PC-9 (cell line): ENCODE data around the gene COMT. TPM values are rescaled to one million over a fixed set of nuclear protein-coding genes. Genes with fewer than 3 reads are reported as not detected.

Source experiments
- BruUV-seq: library from RNA; stranded (reverse); fragments of 400-500 nt; replicated peaks from 2 replicates; lab custom pipeline; 2021; lab: Mats Ljungman, UMichigan
- CTCF ChIA-PET: fragments of 300-600 bp; sonication (Branson Sonifier 250); formaldehyde crosslinking; loops from one replicate; lab custom pipeline; 2022; ENCODE audit warnings: antibody characterized with exemption; lab: Charles Lee
- POLR2A ChIA-PET: fragments of 300-600 bp; sonication (Branson Sonifier 250); formaldehyde crosslinking; loops from one replicate; lab custom pipeline; 2022; ENCODE audit warnings: antibody characterized with exemption; ENCODE audit not compliant: unreplicated experiment; lab: Charles Lee
- DNase-seq, 2 experiments: peaks; one replicate each; pipeline versions ENCODE4 v3.0.0 to v3.0.0-alpha.2; 2015 to 2022; ENCODE audit warnings: mixed read lengths in 1 of 2
- H2AFZ ChIP-seq: fragments of 200-600 bp; sonication (generic); 2 replicates; pipeline ENCODE4 v1.8.1; 2017; ENCODE audit warnings: antibody characterized with exemption
- H3F3A ChIP-seq: fragments of 200-600 bp; sonication (generic); 2 replicates; pipeline ENCODE4 v1.8.1; 2017; ENCODE audit warnings: antibody characterized with exemption, mild to moderate bottlenecking, low read depth; ENCODE audit not compliant: insufficient read depth
- H3K27ac ChIP-seq: fragments of 200-600 bp; sonication (generic); 2 replicates; pipeline ENCODE4 v1.6.1; 2016; ENCODE audit warnings: mixed run types
- H3K27me3 ChIP-seq: fragments of 200-600 bp; sonication (generic); 2 replicates; pipeline ENCODE4 v1.6.1; 2016; ENCODE audit warnings: low read depth, mixed run types; ENCODE audit not compliant: insufficient read depth
- H3K36me3 ChIP-seq: fragments of 200-600 bp; sonication (generic); 2 replicates; pipeline ENCODE4 v1.6.1; 2016; ENCODE audit warnings: low read depth, mixed run types
- H3K4me1 ChIP-seq: fragments of 200-600 bp; sonication (generic); replicated peaks from 2 replicates; pipeline ENCODE4 v1.6.1; 2016; ENCODE audit warnings: mixed run types; ENCODE audit not compliant: insufficient read depth
- H3K4me2 ChIP-seq: fragments of 200-600 bp; sonication (generic); 2 replicates; pipeline ENCODE4 v1.6.1; 2017; ENCODE audit warnings: mixed run types
- H3K4me3 ChIP-seq: fragments of 200-600 bp; sonication (generic); 2 replicates; pipeline ENCODE4 v1.6.1; 2016; ENCODE audit warnings: mixed run types
- H3K79me2 ChIP-seq: fragments of 200-600 bp; sonication (generic); 2 replicates; pipeline ENCODE4 v1.6.1; 2017; ENCODE audit warnings: low read depth, mixed run types
- H3K9me2 ChIP-seq: fragments of 200-600 bp; sonication (generic); 2 replicates; pipeline ENCODE4 v1.8.1; 2017; ENCODE audit warnings: mild to moderate bottlenecking; ENCODE audit not compliant: insufficient read depth
- H3K9me3 ChIP-seq: fragments of 200-600 bp; sonication (generic); 2 replicates; pipeline ENCODE4 v1.8.1; 2016; ENCODE audit warnings: low read depth; ENCODE audit not compliant: insufficient read depth
- H4K20me1 ChIP-seq: fragments of 200-600 bp; sonication (generic); 2 replicates; pipeline ENCODE4 v1.8.1; 2017; ENCODE audit not compliant: insufficient read depth
- CTCF ChIP-seq: fragments of 200-600 bp; sonication (generic); conservative IDR thresholded peaks from 2 replicates; pipeline ENCODE4 v1.6.1; 2017; ENCODE audit warnings: mixed run types, antibody characterized with exemption, mild to moderate bottlenecking, moderate library complexity
- EZH2 ChIP-seq: fragments of 200-600 bp; sonication (generic); IDR thresholded peaks from 2 replicates; pipeline ENCODE4 v1.8.0; 2017; ENCODE audit warnings: antibody characterized with exemption, low read depth
- intact Hi-C: fragments of 100-400 bp; cut with micrococcal nuclease; formaldehyde crosslinking; loops from one replicate; pipeline ENCODE4 v1.10.0; 2022; ENCODE audit not compliant: unreplicated experiment
- total RNA-seq: library from RNA; stranded (reverse); gene quantifications from 2 replicates; pipeline ENCODE4 v1.2.3, GENCODE V29; 2021

Gene COMT
- total RNA-seq, 1 experiment from 2014 or later = 99.9 TPM

GRCh38 chr22:19903031-19903430 lies 38.5 kb upstream of the COMT start:
- DNase-seq = no peak
- H3K27me3 ChIP-seq = no peaks in the 10 kb centered on the region
- ChIA-PET CTCF (no interaction called here), POLR2A (no interaction called here)
- H3F3A ChIP-seq = no peaks in the 10 kb centered on the region
- H4K20me1 ChIP-seq = no peaks in the 10 kb centered on the region
- no TSS peak for BruUV-seq
- no peaks in the 10 kb centered on the region for H3K79me2 ChIP-seq
- no peaks in the 10 kb centered on the region for H3K9me2 ChIP-seq
- no peaks in the 10 kb centered on the region for H3K9me3 ChIP-seq
- H2AFZ ChIP-seq = no peak overlapping the region
- no peak overlapping the region for H3K4me2 ChIP-seq
- no peak overlapping the region for H3K4me3 ChIP-seq
- H3K36me3 ChIP-seq = no peaks in the 10 kb centered on the region
- intact Hi-C loops = no loop called here
- no peaks in the 10 kb centered on the region for H3K4me1 ChIP-seq
- TF ChIP-seq EZH2 (no peak), CTCF (no peak)
- H3K27ac ChIP-seq = no peak overlapping the region

GRCh38 chr22:19903513-19903912 lies 38.1 kb upstream of the COMT start:
- Histone ChIP-seq H3F3A (no peaks in the 10 kb centered on the region), H3K9me2 (no peaks in the 10 kb centered on the region), H3K9me3 (no peaks in the 10 kb centered on the region), H3K36me3 (no peaks in the 10 kb centered on the region), H4K20me1 (no peaks in the 10 kb centered on the region), H3K4me2 (no peak overlapping the region), H3K27ac (no peak overlapping the region), H3K4me1 (no peaks in the 10 kb centered on the region), H3K79me2 (no peaks in the 10 kb centered on the region), H3K4me3 (no peak overlapping the region), H2AFZ (no peak overlapping the region), H3K27me3 (no peaks in the 10 kb centered on the region)
- no peak for DNase-seq
- intact Hi-C loops = no loop called here
- ChIA-PET POLR2A (no interaction called here), CTCF (no interaction called here)
- BruUV-seq = no TSS peak
- TF ChIP-seq CTCF (no peak), EZH2 (no peak)

- no TSS peak for BruUV-seq
- no peak for DNase-seq
- H3K4me3 ChIP-seq = no peak overlapping the region
- no peaks in the 10 kb centered on the region for H3K4me1 ChIP-seq
- no peak for TF ChIP-seq EZH2
- TF ChIP-seq CTCF = no peak
- H3K27me3 ChIP-seq = no peaks in the 10 kb centered on the region
- H3F3A ChIP-seq = no peaks in the 10 kb centered on the region
- H3K4me2 ChIP-seq = no peak overlapping the region
- H4K20me1 ChIP-seq = no peaks in the 10 kb centered on the region
- no peaks in the 10 kb centered on the region for H3K36me3 ChIP-seq
- H3K27ac ChIP-seq = no peak overlapping the region
- no peak overlapping the region for H2AFZ ChIP-seq
- no peaks in the 10 kb centered on the region for H3K79me2 ChIP-seq
- POLR2A ChIA-PET = no interaction called here
- CTCF ChIA-PET = interaction anchor here (0.6 kb wide), 1 partner anchor 884 kb away, joined by 3 read pairs; no protein-coding TSS in a partner anchor
- intact Hi-C loops = no loop called here
- H3K9me3 ChIP-seq = no peaks in the 10 kb centered on the region
- no peaks in the 10 kb centered on the region for H3K9me2 ChIP-seq
Observed at GRCh38 chr22:19904174-19904856, 37.3 kb upstream of the COMT start.
